Neutrophil (primary cell): ENCODE results near the gene PANX1.

ENCODE experiments used
- H3K27ac ChIP-seq: fragments of 200-600 bp; sonication (generic); 2 replicates; pipeline ENCODE4 v1.5.1; 2016; ENCODE audit warnings: mild to moderate bottlenecking, moderate library complexity
- H3K27me3 ChIP-seq: fragments of 200-600 bp; sonication (generic); 2 replicates; pipeline ENCODE4 v1.6.0; 2016; ENCODE audit warnings: mild to moderate bottlenecking
- H3K36me3 ChIP-seq: fragments of 200-600 bp; sonication (generic); 2 replicates; pipeline ENCODE4 v1.5.1; 2017
- H3K4me1 ChIP-seq, 2 experiments: fragments of 200-600 bp in 1 of 2; sonication (generic) in 1 of 2; 1 replicate in 1 of 2; 2 replicates in 1 of 2; pipeline versions ENCODE4 v1.5.1 to v1.6.1; 2013 to 2016; ENCODE audit warnings: low read depth in 1 of 2, low read length in 1 of 2, mild to moderate bottlenecking in 1 of 2, moderate library complexity in 1 of 2; ENCODE audit not compliant: control insufficient read depth in 1 of 2, insufficient read depth in 1 of 2
- H3K4me3 ChIP-seq, 2 experiments: fragments of 200-600 bp in 1 of 2; sonication (generic) in 1 of 2; 1 replicate in 1 of 2; 2 replicates in 1 of 2; pipeline ENCODE4 v1.5.1; 2013 to 2016; ENCODE audit warnings: low read depth in 1 of 2, low read length in 1 of 2, mild to moderate bottlenecking in 1 of 2, moderate library complexity in 1 of 2
- H3K9me3 ChIP-seq: fragments of 200-600 bp; sonication (generic); 2 replicates; pipeline ENCODE4 v1.5.1; 2016
- CTCF ChIP-seq: fragments of 200-600 bp; sonication (generic); IDR thresholded peaks from 2 replicates; pipeline ENCODE4 v1.5.1; 2016; ENCODE audit warnings: antibody characterized with exemption

The PANX1 gene

DNA sequence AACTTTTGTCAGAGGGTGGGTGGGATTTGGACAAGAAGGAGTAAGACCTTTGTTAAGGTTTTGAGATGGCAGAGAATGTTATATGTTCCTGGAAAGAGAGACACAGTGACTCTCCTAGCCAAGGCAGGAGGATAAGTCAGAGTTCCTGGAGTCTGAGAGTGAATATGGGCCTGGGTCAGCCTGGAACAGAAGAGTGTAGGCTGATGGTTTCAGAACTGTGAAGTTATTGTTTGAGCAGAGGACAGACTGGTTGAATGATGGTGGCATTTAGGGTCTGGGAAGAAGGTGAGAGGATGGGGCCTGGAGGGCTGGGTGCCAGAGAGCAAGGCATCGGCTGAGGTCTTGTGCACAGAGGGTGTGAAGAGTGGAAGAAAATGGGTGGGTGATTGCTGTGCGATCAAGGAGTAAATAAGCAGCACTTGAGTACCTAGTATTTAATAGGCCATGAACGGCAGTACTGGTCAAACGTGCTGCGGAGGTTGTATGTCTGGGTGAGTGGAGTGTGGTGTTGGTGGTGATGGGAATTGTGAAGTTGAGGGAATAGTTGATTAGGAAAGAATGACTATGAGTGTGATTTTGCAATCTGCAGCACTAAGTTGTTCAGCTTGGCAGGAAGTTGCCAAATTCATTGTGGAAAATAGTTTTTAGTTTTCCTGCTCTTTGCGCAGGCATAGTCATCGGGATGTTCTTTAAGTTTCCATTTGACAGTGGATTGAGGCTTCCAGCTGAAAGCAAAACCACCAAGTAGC lies 1.8 kb downstream of the PANX1 start:
- no peak overlapping the region for H3K4me3 ChIP-seq
- H3K36me3 ChIP-seq = no peaks in the 10 kb centered on the region
- H3K27ac ChIP-seq = no peak overlapping the region
- peaks cover 22 to 28% of the 10 kb centered on the region in 2 experiments for H3K4me1 ChIP-seq
- TF ChIP-seq CTCF = no peak
- no peaks in the 10 kb centered on the region for H3K9me3 ChIP-seq
- H3K27me3 ChIP-seq = peaks cover 55% of the 10 kb centered on the region

GRCh38 chr11:94131047-94131717 lies 2.5 kb downstream of the PANX1 start:
- Histone ChIP-seq H3K9me3 (no peaks in the 10 kb centered on the region), H3K36me3 (no peaks in the 10 kb centered on the region), H3K27ac (no peak overlapping the region), H3K27me3 (peaks cover 53% of the 10 kb centered on the region), H3K4me3 (no peak overlapping the region), H3K4me1 (peaks cover 22 to 28% of the 10 kb centered on the region in 2 experiments)
- TF ChIP-seq CTCF = no peak

- Histone ChIP-seq H3K36me3 (no peaks in the 10 kb centered on the region), H3K4me3 (no peak overlapping the region), H3K9me3 (no peaks in the 10 kb centered on the region), H3K4me1 (peaks cover 22 to 28% of the 10 kb centered on the region in 2 experiments), H3K27ac (no peak overlapping the region), H3K27me3 (peaks cover 48% of the 10 kb centered on the region)
- TF ChIP-seq CTCF = no peak
Measured at GRCh38 chr11:94131718-94132115, 3.1 kb downstream of the PANX1 start.

DNA sequence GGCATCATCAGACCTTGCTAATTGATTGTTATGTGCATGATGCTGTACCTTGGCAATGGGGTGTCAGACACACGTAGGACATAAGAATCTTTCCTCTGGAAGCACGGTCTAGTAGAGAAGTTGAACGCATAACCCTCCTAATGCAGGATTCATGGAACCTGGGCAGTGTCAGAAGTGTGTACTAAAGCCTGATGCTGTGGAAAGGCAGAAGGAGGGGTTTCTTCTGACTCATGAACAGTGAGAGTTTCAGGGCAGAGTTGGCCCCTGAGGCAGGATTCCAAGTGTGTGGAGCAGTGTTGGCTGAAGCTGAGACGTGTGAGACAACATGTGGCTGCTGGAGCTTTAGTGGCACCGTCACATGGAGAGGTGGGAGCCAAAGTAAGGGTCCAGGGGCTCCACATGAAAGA lies 3.5 kb downstream of the PANX1 start:
- TF ChIP-seq CTCF = no peak
- Histone ChIP-seq H3K4me1 (peaks cover 22 to 28% of the 10 kb centered on the region in 2 experiments), H3K27ac (no peak overlapping the region), H3K4me3 (no peak overlapping the region), H3K27me3 (peaks cover 44% of the 10 kb centered on the region), H3K9me3 (no peaks in the 10 kb centered on the region), H3K36me3 (no peaks in the 10 kb centered on the region)

GRCh38 chr11:94132823-94133408 lies 4.3 kb downstream of the PANX1 start:
- Histone ChIP-seq H3K4me3 (no peak overlapping the region), H3K27ac (no peak overlapping the region), H3K9me3 (no peaks in the 10 kb centered on the region), H3K27me3 (peaks cover 36% of the 10 kb centered on the region), H3K36me3 (no peaks in the 10 kb centered on the region), H3K4me1 (peaks cover 22 to 28% of the 10 kb centered on the region in 2 experiments)
- no peak for TF ChIP-seq CTCF
